DMS114 treated with DMSO at 0.1 percent for 48 hours (cell line): Measurements from ENCODE around the gene ADRA2C.

ENCODE experiments used
- DNase-seq: peaks from one replicate; lab custom pipeline; 2025; ENCODE audit not compliant: unreplicated experiment; lab: John Stamatoyannopoulos, UW

Gene ADRA2C

GRCh38 chr4:3775005-3775404, 8.8 kb downstream of the ADRA2C start:
- no peak for DNase-seq

GRCh38 chr4:3775576-3775975, 9.4 kb downstream of the ADRA2C start:
- no peak for DNase-seq

GRCh38 chr4:3776166-3777032, 10.2 kb downstream of the ADRA2C start:
- DNase-seq: no peak

GRCh38 chr4:3777033-3777390, 10.8 kb downstream of the ADRA2C start:
- DNase-seq: no peak

- no peak for DNase-seq
Observed at GRCh38 chr4:3777669-3778068, 11.5 kb downstream of the ADRA2C start.

GRCh38 chr4:3779509-3779908, 13.3 kb downstream of the ADRA2C start:
- DNase-seq: no peak

GRCh38 chr4:3780347-3781171, 14.4 kb downstream of the ADRA2C start:
- DNase-seq: no peak

GRCh38 chr4:3781193-3781886, 15.2 kb downstream of the ADRA2C start:
- no peak for DNase-seq

GRCh38 chr4:3781997-3782930, 16.1 kb downstream of the ADRA2C start:
- no peak for DNase-seq

- DNase-seq: no peak
Observed at GRCh38 chr4:3783693-3784306, 17.6 kb downstream of the ADRA2C start.

- no peak for DNase-seq
Observed at GRCh38 chr4:3784454-3785291, 18.5 kb downstream of the ADRA2C start.

GRCh38 chr4:3785292-3785565, 19.0 kb downstream of the ADRA2C start:
- DNase-seq: no peak

GRCh38 chr4:3786196-3786869, 20.1 kb downstream of the ADRA2C start:
- no peak for DNase-seq

- no peak for DNase-seq
Observed at GRCh38 chr4:3787489-3788365, 21.5 kb downstream of the ADRA2C start.

- DNase-seq: no peak
Observed at GRCh38 chr4:3788366-3788660, 22.1 kb downstream of the ADRA2C start.

- DNase-seq: no peak
Observed at GRCh38 chr4:3789587-3789986, 23.4 kb downstream of the ADRA2C start.

- DNase-seq: no peak
Observed at GRCh38 chr4:3790006-3790561, 23.9 kb downstream of the ADRA2C start.

GRCh38 chr4:3791256-3791655, 25.1 kb downstream of the ADRA2C start:
- no peak for DNase-seq
